H1 (cell line): ENCODE data around the gene OGFR.

Source experiments
- BRCA1 ChIP-seq: IDR thresholded peaks from 2 replicates; pipeline ENCODE4 v1.6.1; 2012; ENCODE audit warnings: low read depth, low read length, improper control_type of control experiment
- CREB1 ChIP-seq: IDR thresholded peaks from 2 replicates; pipeline ENCODE4 v1.6.1; 2012; ENCODE audit warnings: inconsistent platforms
- CTCF ChIP-seq, 3 experiments: IDR thresholded peaks; 1 replicate in 2 of 3; 2 replicates in 1 of 3; pipeline versions ENCODE4 v1.5.1 to v1.6.1; 2011; ENCODE audit warnings: low read length in 3 of 3, mild to moderate bottlenecking in 3 of 3, inconsistent platforms in 2 of 3, low read depth in 1 of 3, moderate library complexity in 1 of 3; ENCODE audit not compliant: insufficient read depth in 1 of 3; ENCODE audit errors: control extremely low read depth in 1 of 3
- RFX5 ChIP-seq: IDR thresholded peaks from 2 replicates; pipeline ENCODE4 v1.6.1; 2011; ENCODE audit warnings: low read depth, low read length, improper control_type of control experiment, borderline replicate concordance

- TF ChIP-seq RFX5 (no peak), CTCF (IDR thresholded peaks at IDR 0.05; ENCODE audit: control extremely low read depth in 1 of 3, insufficient read depth in 1 of 3, low read depth in 1 of 3, low read length in 3 of 3) (no peak), CREB1 (no peak), BRCA1 (no peak)
Measured at GRCh38 chr20:62804627-62805154, at the start of gene OGFR.
